Effector memory CD8-positive, alpha-beta T cell (primary cell): Measurements from ENCODE around the gene RGS6.

Experiments
- ATAC-seq: fragments of 150-1000 bp; cut with Tn5 transposase; replicated peaks from 2 replicates; pipeline ENCODE4 v1.10.0; 2021; ENCODE audit warnings: mild to moderate bottlenecking, moderate library complexity
- DNase-seq, 3 experiments: peaks; one replicate each; pipeline ENCODE4 v3.0.0; 2021
- H3K27ac Mint-ChIP-seq, 2 donors: one replicate each; pipeline ENCODE4 v1.8.0; 2022; ENCODE audit warnings: mild to moderate bottlenecking in 2 of 2, mixed read lengths in 2 of 2, moderate library complexity in 2 of 2
- H3K27me3 Mint-ChIP-seq, 2 donors: one replicate each; pipeline ENCODE4 v1.8.0; 2022; ENCODE audit warnings: mixed read lengths in 2 of 2
- H3K36me3 Mint-ChIP-seq: one replicate; pipeline ENCODE4 v1.8.0; 2022; ENCODE audit warnings: mild to moderate bottlenecking, moderate library complexity, mixed read lengths; ENCODE audit not compliant: insufficient read depth
- H3K4me1 Mint-ChIP-seq, 2 donors: one replicate each; pipeline ENCODE4 v1.8.0; 2022; ENCODE audit warnings: low read depth in 2 of 2, mixed read lengths in 2 of 2
- H3K4me3 Mint-ChIP-seq, 2 donors: one replicate each; pipeline ENCODE4 v1.8.0; 2022; ENCODE audit warnings: mild to moderate bottlenecking in 2 of 2, mixed read lengths in 2 of 2, moderate library complexity in 2 of 2
- H3K9me3 Mint-ChIP-seq, 2 donors: one replicate each; pipeline ENCODE4 v1.8.0; 2022; ENCODE audit warnings: mixed read lengths in 2 of 2

The RGS6 gene

GRCh38 chr14:72541546-72541945 is 609.3 kb downstream of the RGS6 start:
- Mint-ChIP-seq H3K4me3 (no peak overlapping the region), H3K36me3 (no peaks in the 10 kb centered on the region), H3K27me3 (peaks cover 28 to 40% of the 10 kb centered on the region in 2 donors), H3K27ac (no peak overlapping the region), H3K9me3 (no peaks in the 10 kb centered on the region), H3K4me1 (peaks cover 23 to 28% of the 10 kb centered on the region in 2 donors)
- DNase-seq (no peak), ATAC-seq (no peak)

GRCh38 chr14:72543341-72543740 is 611.1 kb downstream of the RGS6 start:
- ATAC-seq (no peak), DNase-seq (no peak)
- Mint-ChIP-seq H3K4me1 (peaks cover 12 to 19% of the 10 kb centered on the region in 2 donors), H3K36me3 (no peaks in the 10 kb centered on the region), H3K27ac (no peak overlapping the region), H3K27me3 (peaks cover 28 to 56% of the 10 kb centered on the region in 2 donors), H3K9me3 (no peaks in the 10 kb centered on the region), H3K4me3 (no peak overlapping the region)

GRCh38 chr14:72544615-72545387 is 612.6 kb downstream of the RGS6 start:
- H3K27ac Mint-ChIP-seq, result no peak overlapping the region
- H3K4me3 Mint-ChIP-seq, result no peak overlapping the region
- no peak for ATAC-seq

GRCh38 chr14:72545411-72546311 is 613.4 kb downstream of the RGS6 start:
- ATAC-seq (no peak), DNase-seq (no peak)
- Mint-ChIP-seq H3K4me3 (no peak overlapping the region), H3K27ac (no peak overlapping the region), H3K4me1 (peaks cover 14 to 16% of the 10 kb centered on the region in 2 donors), H3K9me3 (no peaks in the 10 kb centered on the region), H3K36me3 (no peaks in the 10 kb centered on the region), H3K27me3 (peaks cover 31 to 63% of the 10 kb centered on the region in 2 donors)

More at GRCh38 chr14:72544615-72545387, 612.6 kb downstream of the RGS6 start:
- DNase-seq, result no peak
- no peaks in the 10 kb centered on the region for H3K36me3 Mint-ChIP-seq
- peaks cover 10 to 18% of the 10 kb centered on the region in 2 donors for H3K4me1 Mint-ChIP-seq
- peaks cover 36 to 60% of the 10 kb centered on the region in 2 donors for H3K27me3 Mint-ChIP-seq
- no peaks in the 10 kb centered on the region for H3K9me3 Mint-ChIP-seq

GRCh38 chr14:72546344-72547016 is 614.3 kb downstream of the RGS6 start:
- Mint-ChIP-seq H3K9me3 (no peaks in the 10 kb centered on the region), H3K27ac (no peak overlapping the region), H3K36me3 (no peaks in the 10 kb centered on the region), H3K4me1 (peaks cover 15 to 16% of the 10 kb centered on the region in 2 donors), H3K27me3 (peaks cover 31 to 64% of the 10 kb centered on the region in 2 donors), H3K4me3 (no peak overlapping the region)
- no peak for ATAC-seq
- DNase-seq, result no peak

DNA sequence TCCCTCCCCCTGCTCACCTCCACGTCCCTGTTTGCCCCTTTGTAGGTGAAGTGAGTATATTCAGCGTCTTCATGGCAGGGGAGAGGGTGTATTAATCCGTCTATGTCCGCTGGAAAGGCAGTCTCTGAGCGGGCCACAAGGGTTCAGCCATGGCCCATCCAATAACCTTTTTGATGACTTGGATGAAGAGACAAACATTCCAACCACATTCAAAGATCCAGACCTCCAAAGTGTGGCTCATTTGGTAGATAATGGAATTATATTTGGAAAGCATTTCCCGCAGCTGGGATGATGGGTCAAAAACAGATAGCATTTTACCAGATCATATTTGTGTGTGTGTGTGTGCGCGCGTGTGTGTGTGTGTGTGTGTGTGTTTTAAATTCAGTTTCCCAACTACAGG is 615.8 kb downstream of the RGS6 start:
- Mint-ChIP-seq H3K27me3 (peaks cover 34 to 79% of the 10 kb centered on the region in 2 donors), H3K4me1 (peaks cover 15 to 18% of the 10 kb centered on the region in 2 donors), H3K9me3 (no peaks in the 10 kb centered on the region), H3K27ac (no peak overlapping the region), H3K4me3 (no peak overlapping the region), H3K36me3 (no peaks in the 10 kb centered on the region)
- no peak for ATAC-seq
- no peak for DNase-seq

GRCh38 chr14:72549026-72549425 is 616.8 kb downstream of the RGS6 start:
- H3K27ac Mint-ChIP-seq, result no peak overlapping the region

DNA sequence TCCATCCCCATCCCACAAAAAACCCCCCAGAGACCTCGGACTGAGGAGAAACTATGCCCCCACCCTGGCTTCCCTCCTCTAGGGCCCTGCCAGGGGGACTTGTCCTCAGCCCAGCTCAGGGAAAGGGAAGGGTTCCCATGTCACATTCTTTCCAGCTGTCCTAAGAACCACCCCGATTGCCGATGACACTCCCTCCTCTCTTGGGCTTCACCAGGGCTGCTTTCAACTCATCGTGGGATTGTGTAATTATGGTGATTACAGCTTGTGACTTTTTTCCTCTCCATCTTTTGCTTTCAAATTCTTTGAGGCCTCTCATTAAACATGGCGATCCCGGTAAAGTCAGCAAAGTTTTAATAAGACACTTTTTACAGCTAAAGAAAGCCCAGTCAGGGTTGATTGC is 617.6 kb downstream of the RGS6 start:
- H3K27ac Mint-ChIP-seq, result no peak overlapping the region
- no peaks in the 10 kb centered on the region for H3K36me3 Mint-ChIP-seq
- no peaks in the 10 kb centered on the region for H3K9me3 Mint-ChIP-seq
- peaks cover 44 to 85% of the 10 kb centered on the region in 2 donors for H3K27me3 Mint-ChIP-seq
- DNase-seq (no peak), ATAC-seq (no peak)
- no peak overlapping the region for H3K4me3 Mint-ChIP-seq
- H3K4me1 Mint-ChIP-seq, result peaks cover 12 to 15% of the 10 kb centered on the region in 2 donors

More at GRCh38 chr14:72549026-72549425, 616.8 kb downstream of the RGS6 start:
- Mint-ChIP-seq H3K4me1 (peaks cover 15% of the 10 kb centered on the region in 2 donors), H3K9me3 (no peaks in the 10 kb centered on the region), H3K4me3 (no peak overlapping the region), H3K27me3 (peaks cover 44 to 84% of the 10 kb centered on the region in 2 donors), H3K36me3 (no peaks in the 10 kb centered on the region)
- ATAC-seq (no peak), DNase-seq (no peak)

GRCh38 chr14:72550513-72550912 is 618.3 kb downstream of the RGS6 start:
- H3K4me1 Mint-ChIP-seq, result peaks cover 10 to 17% of the 10 kb centered on the region in 2 donors
- ATAC-seq, result no peak
- no peaks in the 10 kb centered on the region for H3K9me3 Mint-ChIP-seq
- H3K4me3 Mint-ChIP-seq, result no peak overlapping the region
- H3K36me3 Mint-ChIP-seq, result no peaks in the 10 kb centered on the region
- no peak for DNase-seq
- no peak overlapping the region for H3K27ac Mint-ChIP-seq
- H3K27me3 Mint-ChIP-seq, result peaks cover 43 to 83% of the 10 kb centered on the region in 2 donors

DNA sequence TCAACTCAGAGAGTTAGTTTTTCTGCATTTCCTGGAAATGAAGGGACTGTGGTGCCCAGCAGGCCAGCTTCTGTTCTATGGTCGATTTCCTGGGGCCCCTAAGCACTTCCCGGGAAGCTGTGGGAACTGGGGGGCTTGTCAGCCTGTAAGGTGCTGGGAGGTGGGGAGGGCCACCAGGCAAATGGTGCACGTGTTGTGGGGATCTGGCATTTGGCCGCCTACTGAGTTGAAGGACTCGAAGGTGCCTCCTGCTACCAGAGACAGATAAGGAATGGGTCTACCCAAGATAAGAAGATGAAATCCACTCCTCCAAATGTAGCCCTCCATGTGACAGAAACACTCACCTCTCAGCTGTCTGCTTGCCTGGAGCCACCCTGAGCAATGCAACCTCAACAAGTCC is 620.0 kb downstream of the RGS6 start:
- no peak for ATAC-seq

DNA sequence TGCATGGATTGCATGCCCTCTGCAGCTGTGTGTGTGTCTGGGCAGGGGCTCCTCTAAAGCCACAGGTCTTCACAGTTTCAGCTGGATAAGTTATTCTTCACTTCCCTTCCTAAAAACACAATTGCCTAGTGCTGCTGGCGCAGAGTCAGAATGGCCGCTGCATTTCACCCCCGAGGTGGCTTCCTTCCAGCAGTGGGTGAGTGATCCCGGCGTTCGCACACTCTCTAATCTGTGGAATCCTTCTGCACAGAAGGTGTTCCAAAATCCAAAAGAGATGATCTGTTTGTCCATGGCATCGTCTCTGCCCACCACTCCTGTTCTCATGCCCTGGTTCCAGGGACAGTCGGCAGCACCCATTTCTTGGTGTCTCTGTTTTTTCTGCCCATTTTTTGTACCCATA is 620.9 kb downstream of the RGS6 start:
- H3K4me3 Mint-ChIP-seq, result no peak overlapping the region
- H3K4me1 Mint-ChIP-seq, result peaks cover 6 to 14% of the 10 kb centered on the region in 2 donors
- H3K36me3 Mint-ChIP-seq, result no peaks in the 10 kb centered on the region
- DNase-seq (no peak), ATAC-seq (no peak)
- no peaks in the 10 kb centered on the region for H3K9me3 Mint-ChIP-seq
- no peak overlapping the region for H3K27ac Mint-ChIP-seq
- H3K27me3 Mint-ChIP-seq, result peaks cover 51 to 80% of the 10 kb centered on the region in 2 donors

More for the DNA sequence above, 620.0 kb downstream of the RGS6 start:
- no peaks in the 10 kb centered on the region for H3K9me3 Mint-ChIP-seq
- no peaks in the 10 kb centered on the region for H3K36me3 Mint-ChIP-seq
- no peak overlapping the region for H3K4me3 Mint-ChIP-seq
- DNase-seq, result no peak
- H3K4me1 Mint-ChIP-seq, result peaks cover 6 to 14% of the 10 kb centered on the region in 2 donors
- no peak overlapping the region for H3K27ac Mint-ChIP-seq
- peaks cover 45 to 80% of the 10 kb centered on the region in 2 donors for H3K27me3 Mint-ChIP-seq

- DNase-seq (no peak), ATAC-seq (no peak)
- Mint-ChIP-seq H3K36me3 (no peaks in the 10 kb centered on the region), H3K27me3 (peaks cover 48 to 80% of the 10 kb centered on the region in 2 donors), H3K27ac (no peak overlapping the region), H3K9me3 (no peaks in the 10 kb centered on the region), H3K4me1 (peaks cover 6 to 14% of the 10 kb centered on the region in 2 donors), H3K4me3 (no peak overlapping the region)
Observed at GRCh38 chr14:72553656-72554055, 621.4 kb downstream of the RGS6 start.

DNA sequence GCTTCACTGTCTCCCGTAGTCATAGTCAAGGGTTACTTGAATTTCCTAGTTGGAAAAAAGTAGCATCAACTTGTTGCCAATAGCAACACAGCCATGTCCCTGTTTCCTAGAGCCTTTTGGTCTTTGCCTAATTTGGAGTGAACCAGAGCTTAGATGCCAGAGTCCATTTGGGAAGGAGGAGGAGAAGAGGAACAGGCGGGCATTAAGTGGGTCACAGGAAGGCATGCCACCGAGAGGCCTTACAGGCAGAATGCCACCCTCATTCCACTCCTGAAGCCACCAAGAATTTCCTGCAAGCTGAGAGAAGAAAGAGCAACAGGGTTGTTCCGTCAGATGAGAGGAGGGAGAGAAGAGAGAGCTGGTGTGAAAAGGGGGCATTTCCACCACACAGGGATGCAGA is 622.2 kb downstream of the RGS6 start:
- Mint-ChIP-seq H3K27me3 (peaks cover 45 to 80% of the 10 kb centered on the region in 2 donors), H3K9me3 (no peaks in the 10 kb centered on the region), H3K27ac (no peak overlapping the region), H3K4me1 (peaks cover 6 to 14% of the 10 kb centered on the region in 2 donors), H3K4me3 (no peak overlapping the region), H3K36me3 (no peaks in the 10 kb centered on the region)
- no peak for ATAC-seq
- DNase-seq, result no peak
